Pancreas (tissue), 10 donors: ENCODE data around the gene SCAF8. TPM values are rescaled to one million over a fixed set of nuclear protein-coding genes. Genes with fewer than 3 reads are reported as not detected.

ENCODE experiments used
- ATAC-seq, 4 donors: fragments of 200-7000 bp; cut with Tn5 transposase; one replicate each; pipeline versions ENCODE4 v1.8.0 to v1.9.1; 2020; ENCODE audit warnings: mild to moderate bottlenecking in 4 of 4, moderate library complexity in 4 of 4
- DNase-seq, 6 donors: peaks; one replicate each; pipeline ENCODE4 v3.0.0-alpha.2; 2020
- FAIRE-seq: peaks from 2 replicates; lab custom pipeline; 2012; peaks lifted over from hg19 to GRCh38; lab: Jason Lieb, UNC
- H3K27ac ChIP-seq, 4 donors: fragments of 200-600 bp; sonication (generic); 1 replicate in 3 of 4; 2 replicates in 1 of 4; pipeline versions ENCODE4 v1.5.0 to v1.8.0; 2020
- H3K27me3 ChIP-seq, 4 donors: fragments of 200-600 bp; one replicate each; pipeline ENCODE4 v1.8.0; 2021
- H3K36me3 ChIP-seq, 3 donors: fragments of 200-600 bp; sonication (generic) in 1 of 3; one replicate each; pipeline versions ENCODE4 v1.5.0 to v1.8.0; 2020 to 2021
- H3K4me1 ChIP-seq, 3 donors: fragments of 200-600 bp; one replicate each; pipeline ENCODE4 v1.8.0; 2021
- H3K4me3 ChIP-seq, 4 donors: fragments of 200-600 bp; sonication (generic) in 2 of 4; one replicate each; pipeline versions ENCODE4 v1.5.0 to v1.8.0; 2020 to 2021
- H3K9me3 ChIP-seq, 4 donors: fragments of 200-600 bp; one replicate each; pipeline ENCODE4 v1.8.0; 2021
- CTCF ChIP-seq, 4 donors: fragments of 200-600 bp; sonication (generic) in 3 of 4; IDR thresholded peaks; one replicate each; pipeline versions ENCODE4 v1.5.0 to v1.8.0; 2021; ENCODE audit warnings: antibody characterized with exemption in 4 of 4
- WGBS, 2 donors: extraction: QIAGEN DNeasy Blood & Tissue Kit; methylation state at CpG; one replicate each; pipeline ENCODE4 v1.1.7; 2013; 5-methylcytosine and 5-hydroxymethylcytosine counted together
- intact Hi-C, 3 donors: fragments of 100-400 bp; cut with DNase I; formaldehyde crosslinking; loops; one replicate each; pipeline versions ENCODE4 v1.11.1 to v1.14.2; 2022
- polyA plus RNA-seq, 2 donors: library from polyadenylated mRNA; stranded (reverse); fragments of 200-250 nt; gene quantifications; one replicate each; pipeline ENCODE4 v1.2.3, GENCODE V29; 2013
- total RNA-seq, 6 donors: library from RNA; stranded (reverse); fragmentation: NEBNext Ultra II Directional in 4 of 6; extraction: Animal tissue kit (Norgen Biotek cat#: 25700) in 4 of 6; gene quantifications; one replicate each; pipeline versions ENCODE4 v1.2.1 to v1.2.4, GENCODE V29; 2021 to 2023
- donor health status: healthy with polysubstance abuse.
- donor health status: DM: no; HTN: no; CAD: no; lungs with moderate emphysema.
- donor health status: DM: no; HTN: no; CAD: no.
- donor health status: control.
- donor health status: control.
- donor health status: Bipolar disorder and iron deficiency.
- donor health status: DM: yes; HTN: yes; CAD: no.
- donor health status: DM: no; HTN: no; CAD: no.
- donor health status: DM: no; HTN: no; CAD: no.
- donor health status: DM: yes; HTN: yes; CAD: no.

The SCAF8 gene
- total and polyA plus RNA-seq, 8 donors = 8.3 to 25.4 (median 16.2) TPM

GRCh38 chr6:154751011-154751800 lies 18.0 kb downstream of the SCAF8 start:
- 89 to 90% methylated on average over 13 of the region's 13 CpGs for WGBS, 2 donors

GRCh38 chr6:154752022-154752421 lies 18.8 kb downstream of the SCAF8 start:
- FAIRE-seq (no peak), ATAC-seq (no peak), DNase-seq (no peak)
- Histone ChIP-seq H3K4me3 (no peak overlapping the region), H3K27ac (no peak overlapping the region), H3K36me3 (no peaks in the 10 kb centered on the region), H3K4me1 (peaks cover 0 to 15% (median 9%) of the 10 kb centered on the region in 3 donors), H3K27me3 (no peaks in the 10 kb centered on the region), H3K9me3 (no peaks in the 10 kb centered on the region)
- TF ChIP-seq CTCF (IDR thresholded peaks at IDR 0.05) = no peak
- intact Hi-C loops = no loop called here
- WGBS, 2 donors = 18 to 28% methylated on average over 1 of the region's 1 CpG

More at GRCh38 chr6:154751011-154751800, 18.0 kb downstream of the SCAF8 start:
- intact Hi-C loops = no loop called here
- ATAC-seq (no peak), FAIRE-seq (no peak), DNase-seq (no peak)
- Histone ChIP-seq H3K9me3 (no peaks in the 10 kb centered on the region), H3K27me3 (no peaks in the 10 kb centered on the region), H3K27ac (no peak overlapping the region), H3K36me3 (no peaks in the 10 kb centered on the region), H3K4me1 (peaks cover 0 to 22% (median 14%) of the 10 kb centered on the region in 3 donors), H3K4me3 (no peak overlapping the region)
- TF ChIP-seq CTCF (IDR thresholded peaks at IDR 0.05) = no peak

GRCh38 chr6:154754152-154754551 lies 20.9 kb downstream of the SCAF8 start:
- Histone ChIP-seq H3K27me3 (no peaks in the 10 kb centered on the region), H3K27ac (no peak overlapping the region), H3K4me1 (peaks cover 0 to 15% (median 9%) of the 10 kb centered on the region in 3 donors), H3K9me3 (no peaks in the 10 kb centered on the region), H3K4me3 (no peak overlapping the region), H3K36me3 (no peaks in the 10 kb centered on the region)
- ATAC-seq = peak in 2 of 4 donors; percentile 46 to 58
- DNase-seq = no peak
- 7 to 8% methylated on average over 4 of the region's 4 CpGs for WGBS, 2 donors
- no peak for TF ChIP-seq CTCF (IDR thresholded peaks at IDR 0.05)
- FAIRE-seq = no peak
- intact Hi-C loops = no loop called here

- 45 to 46% methylated on average over 3 of the region's 3 CpGs for WGBS, 2 donors
- ATAC-seq = peak in 2 of 4 donors; percentile 11 to 19
- Histone ChIP-seq H3K27ac (no peak overlapping the region), H3K4me3 (no peak overlapping the region), H3K27me3 (no peaks in the 10 kb centered on the region), H3K9me3 (no peaks in the 10 kb centered on the region), H3K4me1 (peaks cover 0 to 9% (median 8%) of the 10 kb centered on the region in 3 donors), H3K36me3 (no peaks in the 10 kb centered on the region)
- no peak for TF ChIP-seq CTCF (IDR thresholded peaks at IDR 0.05)
- intact Hi-C loops = no loop called here
- DNase-seq = no peak
- no peak for FAIRE-seq
Observed at GRCh38 chr6:154757352-154758050, 24.3 kb downstream of the SCAF8 start.
